GM06990 (cell line): ENCODE results near the gene BCAR1.
"Not testable (repeated sequence)": the region's sequence is repeated elsewhere in the genome, so short reads cannot be mapped to it uniquely, and the experiment has no call there.

Experiments
- DNase-seq: peaks from one replicate; pipeline ENCODE4 v3.0.0-alpha.2; 2011; ENCODE audit not compliant: insufficient read length; ENCODE audit errors: extremely low read depth
- H3K27me3 ChIP-seq: replicated peaks from 2 replicates; pipeline ENCODE4 v1.6.0; 2011; ENCODE audit warnings: low read length; ENCODE audit not compliant: control insufficient read depth, insufficient read depth
- H3K36me3 ChIP-seq: 2 replicates; pipeline ENCODE4 v1.5.1; 2011; ENCODE audit warnings: low read length; ENCODE audit not compliant: control insufficient read depth, insufficient read depth
- H3K4me3 ChIP-seq: replicated peaks from 2 replicates; pipeline ENCODE4 v1.5.1; 2011; ENCODE audit warnings: low read depth, mild to moderate bottlenecking, control low read depth, low read length
- TF ChIP-seq, protein P1 (sequence below): IDR thresholded peaks from 2 replicates; pipeline ENCODE4 v1.5.1; 2011; ENCODE audit warnings: low read length, control low read depth, mild to moderate bottlenecking, inconsistent platforms; ENCODE audit not compliant: insufficient read depth, poor library complexity, severe bottlenecking

BCAR1 gene

DNA sequence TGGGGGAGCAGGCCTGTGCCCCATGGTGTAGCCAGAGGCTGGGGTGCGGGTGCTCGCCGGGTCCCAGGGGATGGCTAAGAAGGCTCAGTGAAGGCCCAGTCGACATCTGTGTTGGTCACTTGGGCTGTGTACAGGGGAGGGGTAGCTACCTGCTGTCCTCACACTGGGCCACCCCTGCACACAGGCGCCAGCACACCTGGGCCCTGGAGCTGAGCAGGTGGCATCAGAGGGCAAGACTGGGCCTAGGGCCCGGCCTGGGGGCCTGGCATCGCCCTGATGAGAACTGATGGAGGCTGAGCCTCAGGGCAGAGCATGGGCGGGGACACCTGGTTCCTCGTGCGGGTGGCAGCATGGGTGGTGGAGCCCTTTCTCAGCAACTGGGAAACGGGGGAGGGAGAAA is 43.6 kb downstream of the BCAR1 start:
- TF ChIP-seq, protein P1, sequence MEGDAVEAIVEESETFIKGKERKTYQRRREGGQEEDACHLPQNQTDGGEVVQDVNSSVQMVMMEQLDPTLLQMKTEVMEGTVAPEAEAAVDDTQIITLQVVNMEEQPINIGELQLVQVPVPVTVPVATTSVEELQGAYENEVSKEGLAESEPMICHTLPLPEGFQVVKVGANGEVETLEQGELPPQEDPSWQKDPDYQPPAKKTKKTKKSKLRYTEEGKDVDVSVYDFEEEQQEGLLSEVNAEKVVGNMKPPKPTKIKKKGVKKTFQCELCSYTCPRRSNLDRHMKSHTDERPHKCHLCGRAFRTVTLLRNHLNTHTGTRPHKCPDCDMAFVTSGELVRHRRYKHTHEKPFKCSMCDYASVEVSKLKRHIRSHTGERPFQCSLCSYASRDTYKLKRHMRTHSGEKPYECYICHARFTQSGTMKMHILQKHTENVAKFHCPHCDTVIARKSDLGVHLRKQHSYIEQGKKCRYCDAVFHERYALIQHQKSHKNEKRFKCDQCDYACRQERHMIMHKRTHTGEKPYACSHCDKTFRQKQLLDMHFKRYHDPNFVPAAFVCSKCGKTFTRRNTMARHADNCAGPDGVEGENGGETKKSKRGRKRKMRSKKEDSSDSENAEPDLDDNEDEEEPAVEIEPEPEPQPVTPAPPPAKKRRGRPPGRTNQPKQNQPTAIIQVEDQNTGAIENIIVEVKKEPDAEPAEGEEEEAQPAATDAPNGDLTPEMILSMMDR, result no peak
- no peak overlapping the region for H3K4me3 ChIP-seq
- no peaks in the 10 kb centered on the region for H3K36me3 ChIP-seq
- no peak for DNase-seq
- H3K27me3 ChIP-seq, result no peaks in the 10 kb centered on the region

DNA sequence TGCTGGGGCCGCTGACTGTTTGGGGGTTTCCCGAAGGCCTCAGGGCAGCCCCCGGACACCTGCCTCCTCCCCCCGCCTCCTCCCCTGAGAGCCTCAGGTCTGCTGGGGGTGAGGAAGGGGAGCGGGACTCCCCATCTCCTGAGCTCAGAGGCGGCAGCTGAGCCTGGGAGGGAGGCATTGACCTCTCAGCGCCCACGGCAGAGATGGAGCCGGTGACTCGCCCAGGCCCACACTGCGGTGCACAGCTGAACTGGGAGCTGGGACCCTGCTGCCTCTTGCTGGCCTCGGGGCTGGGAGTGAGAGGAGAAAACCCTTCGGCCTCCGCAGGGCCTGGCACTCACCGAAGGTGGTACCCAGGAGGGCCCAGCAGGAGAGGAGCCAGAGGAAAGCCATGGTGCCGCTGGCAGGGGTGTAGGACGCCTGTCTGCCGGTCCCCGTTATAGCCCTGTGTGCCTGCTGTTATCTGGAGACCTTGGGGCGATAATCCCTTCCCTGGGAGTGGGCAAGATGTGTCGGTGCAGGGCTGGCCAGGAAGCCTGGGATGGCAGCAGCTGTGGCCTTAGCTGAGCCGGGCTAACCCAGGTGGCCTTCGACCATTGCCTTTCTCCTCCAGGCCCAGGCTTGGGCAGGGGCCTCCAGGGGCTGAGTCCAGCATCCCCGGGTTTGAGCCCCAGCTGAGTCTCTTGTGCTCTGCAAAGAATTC is 44.5 kb downstream of the BCAR1 start, which contains the start of gene CTRB2:
Gene CTRB2, minus strand, starts transcription at position 413 of the 703 bp plus-strand sequence. Its CDS starts 20 bp downstream, at position 393.
- H3K4me3 ChIP-seq, result no peak within 1 kb of the TSS
- no peaks in the 10 kb centered on the region for H3K27me3 ChIP-seq
- TF ChIP-seq, protein P1, result no peak

DNA sequence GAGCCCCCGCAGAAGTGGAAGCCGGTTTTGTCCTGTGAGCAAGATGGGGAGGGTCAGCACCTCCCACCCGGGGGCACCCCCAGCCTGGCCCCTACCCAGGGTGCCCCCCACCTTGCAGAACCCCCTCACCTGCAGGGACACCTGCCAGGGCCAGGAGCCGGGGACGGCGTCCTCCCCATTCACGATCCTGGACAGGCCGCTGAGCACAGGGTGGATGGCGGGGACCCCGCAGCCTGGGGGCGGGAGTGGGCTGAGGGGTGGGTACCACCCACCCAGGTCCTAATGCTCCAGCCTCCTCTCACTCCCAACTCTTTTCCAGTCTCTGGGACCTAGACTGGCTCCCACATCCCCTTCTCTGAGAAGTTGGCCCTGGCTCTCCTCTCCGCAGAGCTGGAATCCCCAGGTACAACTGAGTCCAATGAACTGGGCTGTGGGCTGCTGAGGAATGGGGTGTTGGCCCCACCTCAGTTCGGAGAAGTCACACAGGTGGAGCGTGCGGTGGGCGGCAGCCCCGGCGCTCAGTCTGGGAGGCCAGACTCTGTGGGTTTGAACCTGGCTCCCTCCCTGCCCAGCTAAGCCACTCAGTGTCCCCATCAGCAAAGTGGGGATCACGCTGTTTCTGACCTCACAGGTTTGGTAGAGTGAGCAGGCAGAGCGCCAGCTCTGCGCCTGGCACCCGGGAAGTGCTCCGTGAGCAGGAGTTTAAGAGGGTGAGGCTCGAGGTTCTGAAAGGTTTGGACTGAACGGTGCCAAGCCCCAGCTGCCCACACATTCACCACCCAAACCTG is 45.3 kb downstream of the BCAR1 start:
- not testable (repeated sequence) for H3K36me3 ChIP-seq, H3K4me3 ChIP-seq, H3K27me3 ChIP-seq, DNase-seq

More for the DNA sequence above, 44.5 kb downstream of the BCAR1 start, which contains the start of gene CTRB2:
- no peaks in the 10 kb centered on the region for H3K36me3 ChIP-seq
- no peak for DNase-seq

DNA sequence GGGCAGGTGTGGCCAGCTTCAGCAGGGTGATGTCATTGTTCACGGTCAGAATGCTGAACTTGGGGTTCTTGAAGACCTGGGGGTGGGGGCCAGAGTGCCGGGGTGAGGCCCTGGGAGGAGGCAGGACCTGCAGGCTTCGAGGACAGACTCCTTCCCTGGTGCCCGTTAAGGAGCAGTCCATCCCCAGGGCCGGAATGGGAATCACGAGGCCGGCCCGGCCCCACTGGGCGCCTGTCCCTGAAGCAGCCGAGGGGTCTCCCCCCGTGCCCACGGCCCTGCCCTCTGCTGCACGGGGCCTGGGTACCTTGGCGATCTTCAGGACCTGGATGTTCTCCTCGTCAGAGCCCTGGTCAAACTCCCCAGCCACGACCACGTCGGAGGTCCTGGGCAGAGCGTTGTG is 46.0 kb downstream of the BCAR1 start:
- H3K4me3 ChIP-seq, DNase-seq, H3K36me3 ChIP-seq, H3K27me3 ChIP-seq: not testable (repeated sequence)

DNA sequence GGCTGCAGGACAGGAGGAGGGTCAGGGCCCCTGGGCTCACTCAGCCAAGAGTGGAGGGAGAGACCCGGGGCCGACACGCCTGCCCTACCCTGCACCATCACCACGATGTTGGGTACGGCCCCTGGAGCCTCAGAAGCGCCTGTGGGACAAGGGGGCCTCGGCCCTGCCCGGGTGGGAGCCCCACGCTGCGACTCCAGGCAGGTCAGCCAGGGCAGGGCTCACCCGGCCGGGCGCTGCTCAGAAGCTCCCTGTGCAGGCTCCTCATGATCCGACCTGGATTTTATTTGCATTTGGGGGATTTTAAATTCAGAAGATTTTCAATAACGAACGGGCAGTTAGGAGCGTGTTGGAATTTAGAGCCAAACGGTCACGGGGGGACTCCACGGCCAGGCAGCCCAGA is 46.5 kb downstream of the BCAR1 start:
- H3K4me3 ChIP-seq, H3K36me3 ChIP-seq, DNase-seq, H3K27me3 ChIP-seq: not testable (repeated sequence)

DNA sequence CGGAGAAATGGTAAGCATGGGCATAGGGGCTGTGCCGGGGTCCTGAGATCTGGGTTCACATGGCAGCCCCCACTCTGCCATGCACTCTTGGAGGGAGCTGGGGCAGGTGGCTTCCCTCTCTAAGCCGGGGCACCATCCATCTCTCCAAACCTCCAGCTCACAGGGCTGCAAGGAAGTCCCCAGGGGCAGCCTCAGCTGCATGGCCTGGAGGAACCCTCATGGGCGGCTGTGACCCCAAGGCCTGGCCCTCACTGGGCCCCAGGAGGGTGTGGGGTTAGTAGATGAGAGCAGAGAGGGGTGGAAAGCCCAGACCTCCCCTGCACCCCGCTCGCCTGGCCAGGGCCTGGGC is 47.0 kb downstream of the BCAR1 start:
- H3K36me3 ChIP-seq, result no peaks in the 10 kb centered on the region
- no peak for DNase-seq
- TF ChIP-seq, protein P1, result no peak
- no peak overlapping the region for H3K4me3 ChIP-seq
- H3K27me3 ChIP-seq, result no peaks in the 10 kb centered on the region

DNA sequence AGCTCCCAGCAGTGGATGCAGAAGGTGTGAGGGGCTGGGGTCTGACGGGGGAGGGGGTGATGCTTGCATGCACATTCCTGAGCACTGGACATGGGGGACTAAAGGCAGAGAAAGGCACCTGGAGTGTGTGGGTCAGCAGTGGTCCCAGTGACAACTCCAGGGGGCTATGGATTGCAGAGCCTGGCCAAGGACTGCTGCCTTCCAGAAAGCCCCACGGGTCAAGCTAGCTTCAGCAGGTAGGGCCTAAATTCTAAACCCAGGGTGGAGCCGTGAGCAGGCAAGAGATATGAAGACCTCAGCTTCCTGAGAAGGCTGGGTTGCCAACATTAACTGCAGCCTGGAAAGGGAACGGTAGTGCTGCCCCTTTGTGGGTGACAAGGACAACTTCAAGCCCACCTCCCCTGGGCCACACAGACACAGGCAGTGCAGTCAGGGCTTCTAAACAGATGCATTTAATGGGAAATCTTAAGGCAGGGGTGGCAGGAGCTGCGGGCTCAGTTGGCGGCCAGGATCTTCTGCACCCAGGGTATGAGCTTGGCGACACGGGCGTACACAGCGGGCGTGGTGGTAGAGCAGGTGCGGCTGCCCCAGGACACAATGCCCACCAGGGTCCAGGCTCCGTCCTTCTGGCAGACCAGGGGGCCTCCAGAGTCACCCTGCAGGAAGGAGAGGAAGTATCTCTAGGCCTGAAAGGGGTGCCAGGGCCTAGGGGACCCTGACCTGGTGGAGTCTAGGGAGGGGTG is 47.6 kb downstream of the BCAR1 start:
- H3K36me3 ChIP-seq, result no peaks in the 10 kb centered on the region
- TF ChIP-seq, protein P1, result no peak
- no peaks in the 10 kb centered on the region for H3K27me3 ChIP-seq
- H3K4me3 ChIP-seq, result no peak overlapping the region
- DNase-seq, result no peak
